Activated CD4-positive, alpha-beta T cell treated with anti-CD3 and anti-CD28 coated beads, Interleukin-2, amount 10 ng/mL, durations not matched to agents 24 days and 14 days (primary cell): ENCODE measurements around the gene SBK3. TPM values are rescaled to one million over a fixed set of nuclear protein-coding genes. Genes with fewer than 3 reads are reported as not detected.

Experiments
- total RNA-seq: library from RNA; stranded (reverse); gene quantifications from 2 replicates; pipeline ENCODE4 v1.2.3, GENCODE V29; 2022

SBK3 gene
- total RNA-seq, 1 donor from 2014 or later, result not detected

Other genes with a start within 250 kb of the SBK3 start
- 0.28 and 0.69 TPM in 2 replicates for gene TMEM150B, start 220.2 kb downstream of the SBK3 start, total RNA-seq
- gene KMT5C, start 205.7 kb downstream of the SBK3 start, total RNA-seq, result 31.3 and 32.2 TPM in 2 replicates
- 0.26 TPM in 1 of 2 replicates, not detected in the other for gene COX6B2, start 190.8 kb downstream of the SBK3 start, total RNA-seq
- gene GARIN5B, start 182.3 kb downstream of the SBK3 start, total RNA-seq, result not detected in 2 replicates
- gene IL11, start 175.1 kb downstream of the SBK3 start, total RNA-seq, result 0.21 TPM in 1 of 2 replicates, not detected in the other
- not detected in 2 replicates for gene TMEM190, start 168.7 kb downstream of the SBK3 start, total RNA-seq
- 9.7 and 11.3 TPM in 2 replicates for gene TMEM238, start 161.3 kb downstream of the SBK3 start, total RNA-seq
- gene RPL28, start 159.6 kb downstream of the SBK3 start, total RNA-seq, result 1,992 and 2,022 TPM in 2 replicates
- 227 and 248 TPM in 2 replicates for gene UBE2S, start 137.8 kb downstream of the SBK3 start, total RNA-seq
- not detected in 2 replicates for gene SHISA7, start 102.2 kb downstream of the SBK3 start, total RNA-seq
- 34.2 and 35.2 TPM in 2 replicates for gene ISOC2, start 83.9 kb downstream of the SBK3 start, total RNA-seq
- gene C19orf85, start 80.8 kb downstream of the SBK3 start, total RNA-seq, result not detected in 2 replicates
- 8.8 and 10.0 TPM in 2 replicates for gene ZNF628, start 68.9 kb downstream of the SBK3 start, total RNA-seq
- gene NAT14, start 60.4 kb downstream of the SBK3 start, total RNA-seq, result 21.7 and 23.4 TPM in 2 replicates
- 0.19 and 0.21 TPM in 2 replicates for gene SSC5D, start 57.1 kb downstream of the SBK3 start, total RNA-seq
- gene SBK2, start 8.4 kb downstream of the SBK3 start, total RNA-seq, result not detected in 2 replicates
- gene ZNF579, start 35.3 kb upstream of the SBK3 start, total RNA-seq, result 9.6 and 10.4 TPM in 2 replicates
- gene FIZ1, start 54.0 kb upstream of the SBK3 start, total RNA-seq, result 20.4 and 21.4 TPM in 2 replicates
- 17.8 and 19.0 TPM in 2 replicates for gene ZNF524, start 54.7 kb upstream of the SBK3 start, total RNA-seq
- 12.2 and 12.5 TPM in 2 replicates for gene ZNF865, start 60.1 kb upstream of the SBK3 start, total RNA-seq
- 3.6 and 3.7 TPM in 2 replicates for gene ZNF784, start 79.0 kb upstream of the SBK3 start, total RNA-seq
- gene ZNF580, start 95.5 kb upstream of the SBK3 start, total RNA-seq, result 38.3 and 39.1 TPM in 2 replicates
- 32.7 and 33.0 TPM in 2 replicates for gene ZNF581, start 98.1 kb upstream of the SBK3 start, total RNA-seq
- 8.0 and 9.0 TPM in 2 replicates for gene CCDC106, start 102.7 kb upstream of the SBK3 start, total RNA-seq
- gene U2AF2, start 109.5 kb upstream of the SBK3 start, total RNA-seq, result 390 and 394 TPM in 2 replicates
- 44.7 and 45.4 TPM in 2 replicates for gene EPN1, start 129.7 kb upstream of the SBK3 start, total RNA-seq
- gene NLRP9, start 192.9 kb upstream of the SBK3 start, total RNA-seq, result not detected in 2 replicates
- gene RFPL4A, start 213.6 kb upstream of the SBK3 start, total RNA-seq, result not detected in 2 replicates
- gene RFPL4AL1, start 223.6 kb upstream of the SBK3 start, total RNA-seq, result not detected in 2 replicates